GM19099 (cell line): ENCODE data around the gene EXOC7.

Experiments
- POLR2A ChIP-seq: IDR thresholded peaks from 3 replicates; pipeline ENCODE4 v1.6.1; 2011; ENCODE audit warnings: low read depth; ENCODE audit not compliant: insufficient read length; ENCODE audit errors: extremely low read depth

The EXOC7 gene

DNA sequence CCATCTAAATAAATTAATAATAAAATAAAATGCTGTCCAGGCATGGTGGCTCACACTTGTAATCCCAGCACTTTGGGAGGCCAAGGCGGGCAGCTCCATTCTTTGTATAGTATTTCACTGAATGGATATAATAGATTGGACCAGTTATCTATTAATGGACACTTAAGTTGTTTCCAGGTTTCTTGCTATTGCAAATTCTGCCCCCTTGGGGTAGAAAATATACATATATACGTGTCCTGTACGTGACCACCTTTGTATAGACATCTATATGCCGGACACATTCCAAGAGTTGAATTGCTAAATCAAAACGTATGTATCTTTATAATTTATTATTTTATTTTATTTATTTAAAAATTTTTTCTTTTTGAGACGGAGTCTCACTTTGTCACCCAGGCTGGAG lies 3.9 kb upstream of the EXOC7 start:
- no peak for TF ChIP-seq POLR2A

DNA sequence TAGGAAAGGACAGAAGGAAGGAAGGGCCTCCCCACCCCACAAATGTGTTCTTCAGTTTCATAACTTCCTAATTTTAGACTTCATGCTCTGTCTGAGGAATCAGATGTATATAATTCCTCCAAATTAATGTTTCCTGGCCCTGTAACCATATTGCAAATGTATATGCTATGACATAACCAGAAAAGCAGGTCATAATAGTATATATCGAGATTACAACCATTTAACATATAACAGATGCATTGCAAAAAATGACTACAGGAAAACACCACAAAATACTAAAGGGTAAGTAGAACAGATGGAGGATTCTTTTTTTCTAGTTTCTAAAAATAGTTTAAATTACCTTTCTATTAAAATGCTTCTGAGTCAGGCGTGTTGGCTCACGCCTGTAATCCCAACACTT lies 3.1 kb upstream of the EXOC7 start:
- TF ChIP-seq POLR2A = no peak

DNA sequence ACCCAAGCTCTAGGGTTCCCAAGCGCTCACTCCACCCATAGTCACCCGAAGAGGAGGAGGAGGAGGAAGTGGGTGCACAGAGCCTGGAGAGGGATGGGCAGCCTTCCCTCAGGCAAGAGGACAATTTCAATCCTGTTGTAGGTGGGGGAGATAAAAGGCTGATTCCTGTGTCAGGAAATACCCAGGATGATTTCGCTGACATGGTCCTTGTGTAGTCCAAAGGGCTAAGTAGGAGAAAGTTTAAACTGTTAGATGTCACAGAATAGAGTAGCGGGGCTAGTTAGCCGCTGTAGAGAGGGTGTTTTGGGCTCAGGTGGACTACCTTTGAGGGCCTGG lies 1.3 kb upstream of the EXOC7 start:
- TF ChIP-seq POLR2A = no peak

DNA sequence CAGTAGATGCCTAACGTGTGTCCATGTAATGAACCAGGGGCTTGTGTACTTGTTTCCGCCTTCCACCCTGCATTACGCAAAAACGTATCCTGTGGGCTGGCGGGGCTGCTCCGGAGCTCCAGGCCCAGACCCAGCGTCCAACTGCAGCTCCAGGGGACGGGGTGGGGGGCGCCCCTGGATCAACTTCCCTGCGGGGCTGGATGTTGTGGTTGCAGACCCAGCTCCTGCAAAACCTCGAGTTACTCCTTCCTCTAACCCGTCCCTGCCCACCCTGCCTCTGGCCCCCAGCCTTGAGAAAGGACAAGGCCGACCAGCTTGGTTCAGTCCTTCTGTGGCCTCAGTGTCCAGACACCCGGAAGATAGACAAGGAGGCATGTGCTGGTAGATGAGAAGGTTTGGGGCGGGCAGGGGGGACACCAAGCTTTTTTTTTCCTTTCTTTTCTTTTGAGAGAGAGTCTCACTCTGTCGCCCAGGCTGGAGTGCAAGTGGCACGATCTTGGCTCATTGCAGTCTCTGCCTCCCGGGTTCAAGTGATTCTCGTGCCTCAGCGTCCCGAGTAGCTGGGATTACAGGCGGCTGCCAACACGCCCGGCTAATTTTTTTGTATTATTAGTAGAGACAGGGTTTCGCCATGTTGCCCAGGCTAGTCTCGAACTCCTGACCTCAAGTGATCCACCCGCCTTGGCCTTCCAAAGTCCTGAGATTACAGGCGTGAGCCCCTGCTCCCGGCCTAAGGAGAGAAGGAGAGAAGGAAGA lies 731 bp upstream of the EXOC7 start:
- TF ChIP-seq POLR2A = no peak

DNA sequence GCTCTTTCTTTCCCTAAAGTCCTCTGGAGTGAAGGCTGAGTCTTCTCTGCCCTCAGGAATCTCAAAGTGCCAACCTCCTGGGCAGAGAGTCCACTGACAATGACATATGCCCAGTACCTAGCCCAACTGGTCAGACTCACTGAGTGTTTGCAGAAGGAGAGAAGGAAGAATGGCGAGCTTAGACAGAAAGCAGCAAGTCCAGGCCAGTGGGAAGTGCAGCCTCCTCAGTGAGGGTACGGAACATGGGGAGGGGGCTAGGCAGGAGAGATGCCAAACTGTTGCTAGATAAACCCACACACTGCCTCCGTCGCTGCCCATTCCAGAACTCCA lies 678 bp downstream of the EXOC7 start:
- TF ChIP-seq POLR2A = no peak

DNA sequence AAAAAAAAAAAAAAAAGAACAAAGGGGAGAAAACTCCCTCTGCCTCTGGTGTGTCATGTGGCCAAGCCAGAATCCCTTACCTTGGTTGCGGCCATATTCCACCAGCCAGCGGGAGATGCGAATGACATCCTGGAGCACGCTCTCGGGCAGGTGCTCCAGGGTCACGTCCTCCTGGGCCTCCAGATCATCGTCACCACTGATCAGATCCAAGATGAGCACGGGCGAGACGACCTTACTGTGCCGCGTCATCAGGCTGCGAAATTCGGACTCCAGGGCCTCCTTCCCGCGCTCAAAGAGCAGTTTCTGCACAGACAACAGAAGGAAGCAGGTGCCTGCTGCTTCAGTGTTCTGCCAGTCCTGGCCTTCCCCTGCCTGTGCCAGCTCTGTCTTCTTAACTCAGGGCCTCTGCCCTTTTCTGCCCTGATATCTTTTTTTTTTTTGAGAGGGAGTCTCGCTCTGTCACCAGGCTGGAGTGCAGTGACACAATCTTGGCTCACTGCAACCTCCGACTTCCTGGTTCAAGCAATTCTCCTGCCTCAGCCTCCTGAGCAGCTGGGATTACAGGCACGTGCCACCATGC lies 5.8 kb downstream of the EXOC7 start:
- no peak for TF ChIP-seq POLR2A

DNA sequence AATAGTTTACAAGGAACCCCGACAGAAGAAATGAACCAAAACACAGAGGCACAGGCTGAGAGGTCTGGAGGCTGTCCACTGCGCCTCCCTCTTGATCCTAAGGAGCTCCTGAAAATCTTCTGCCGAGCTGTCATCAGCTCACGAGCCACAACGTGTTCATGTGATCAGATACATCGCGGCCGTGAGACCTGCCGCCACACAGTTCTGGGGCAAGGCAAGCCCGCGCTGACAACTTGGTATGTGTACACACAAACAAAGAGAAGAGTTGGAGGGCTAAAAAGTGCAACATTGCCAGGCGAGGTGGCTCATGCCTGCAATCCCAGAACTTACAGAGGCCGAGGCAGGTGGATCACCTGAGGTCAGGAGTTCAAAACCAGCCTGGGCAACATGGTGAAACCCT lies 7.6 kb downstream of the EXOC7 start:
- TF ChIP-seq POLR2A = no peak

DNA sequence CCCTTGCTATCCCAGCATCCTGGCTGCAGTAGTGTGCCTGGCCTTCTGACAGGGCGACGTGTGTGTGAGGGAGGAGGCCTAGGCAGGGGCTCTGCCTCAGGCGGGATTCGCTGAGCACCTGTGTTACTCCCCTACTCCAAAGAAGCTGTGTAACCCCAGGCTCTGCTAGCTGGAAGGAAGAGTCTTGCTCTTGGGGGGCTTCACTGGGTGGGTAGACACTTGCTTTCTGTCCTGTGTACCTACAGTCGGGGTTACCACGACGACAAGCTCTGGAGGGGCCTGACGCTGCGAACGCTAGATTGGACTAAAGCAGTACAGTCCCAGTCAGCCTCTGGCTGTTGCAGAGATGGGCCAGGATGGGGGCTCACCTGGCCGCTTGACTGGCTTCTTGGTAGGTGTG lies 9.5 kb downstream of the EXOC7 start:
- no peak for TF ChIP-seq POLR2A

DNA sequence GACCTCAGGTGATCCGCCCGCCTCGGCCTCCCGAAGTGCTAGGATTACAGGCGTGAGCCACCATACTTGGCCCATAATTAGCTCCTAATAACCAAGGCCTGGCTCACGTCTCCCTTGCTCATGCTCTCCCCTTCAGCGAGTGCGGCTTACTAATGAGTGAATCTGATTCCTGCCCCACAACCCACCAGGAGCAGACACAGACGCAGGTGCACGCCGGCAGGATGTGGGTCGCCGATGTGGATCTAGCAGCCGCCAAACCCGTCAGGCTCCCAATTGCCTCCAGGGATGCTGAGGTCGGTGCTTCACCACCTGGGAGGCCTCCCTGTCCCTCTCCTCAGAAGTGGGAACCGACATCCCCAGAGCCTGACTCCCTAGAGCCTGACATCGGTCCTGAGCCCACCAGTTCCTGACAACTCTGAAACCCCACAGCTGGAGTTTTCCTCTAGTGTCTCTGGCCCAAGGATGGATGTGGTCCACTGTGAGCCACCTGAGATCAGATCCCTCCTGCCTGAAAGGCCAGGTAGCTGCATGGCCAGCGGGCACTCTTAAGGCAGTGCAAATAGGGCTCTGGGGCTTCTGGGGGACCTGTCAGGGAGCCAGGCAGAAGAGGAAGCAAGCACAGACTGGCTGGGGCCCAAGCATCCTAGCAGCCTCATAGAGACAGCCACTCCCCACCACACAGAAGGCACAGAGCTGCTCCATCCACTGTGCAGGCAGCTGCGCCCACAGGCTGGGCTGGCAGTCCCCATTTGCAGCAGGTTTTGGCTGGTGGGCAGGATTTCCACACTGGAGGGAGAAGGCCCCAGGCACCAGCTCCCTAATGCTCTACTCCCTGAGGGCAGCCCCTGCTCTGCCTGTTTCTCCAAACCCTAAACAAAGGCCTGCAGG lies 10.8 kb downstream of the EXOC7 start:
- TF ChIP-seq POLR2A = no peak

DNA sequence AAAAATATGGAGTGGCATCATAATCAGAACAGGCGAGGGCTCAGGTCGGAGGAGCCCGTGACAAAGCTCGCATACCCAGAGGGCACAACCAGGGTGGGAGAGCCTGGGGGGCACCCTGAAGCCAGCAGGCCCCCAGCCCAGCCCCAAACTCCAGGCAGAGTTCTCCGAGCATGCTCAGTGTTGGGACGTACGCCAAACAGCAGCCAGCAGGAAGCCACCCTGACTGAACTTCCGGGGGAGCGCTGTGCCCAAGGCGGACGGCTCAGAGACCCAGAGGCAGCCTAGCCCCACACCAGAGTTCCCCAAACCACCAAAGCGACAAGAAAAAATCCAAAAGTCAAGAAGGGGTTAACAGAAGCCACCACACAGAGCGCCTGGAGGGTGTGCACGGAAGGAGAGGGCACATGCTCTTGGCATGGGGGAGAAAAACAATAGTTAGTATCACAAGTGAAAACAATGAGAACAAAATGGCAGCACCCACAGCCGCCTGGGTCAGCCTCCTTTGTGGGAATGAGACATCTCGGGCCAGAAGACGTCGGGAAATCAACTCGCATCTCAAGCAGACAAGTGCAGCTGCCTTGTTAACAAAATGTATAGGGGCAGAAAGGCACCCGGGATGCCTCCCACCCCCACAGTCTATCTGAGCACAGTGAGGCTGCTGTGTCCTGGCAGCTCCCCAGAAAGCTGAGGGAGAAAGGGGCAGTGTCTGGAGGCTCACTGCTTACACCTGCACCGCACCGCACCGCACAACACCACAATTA lies 11.9 kb downstream of the EXOC7 start:
- no peak for TF ChIP-seq POLR2A

DNA sequence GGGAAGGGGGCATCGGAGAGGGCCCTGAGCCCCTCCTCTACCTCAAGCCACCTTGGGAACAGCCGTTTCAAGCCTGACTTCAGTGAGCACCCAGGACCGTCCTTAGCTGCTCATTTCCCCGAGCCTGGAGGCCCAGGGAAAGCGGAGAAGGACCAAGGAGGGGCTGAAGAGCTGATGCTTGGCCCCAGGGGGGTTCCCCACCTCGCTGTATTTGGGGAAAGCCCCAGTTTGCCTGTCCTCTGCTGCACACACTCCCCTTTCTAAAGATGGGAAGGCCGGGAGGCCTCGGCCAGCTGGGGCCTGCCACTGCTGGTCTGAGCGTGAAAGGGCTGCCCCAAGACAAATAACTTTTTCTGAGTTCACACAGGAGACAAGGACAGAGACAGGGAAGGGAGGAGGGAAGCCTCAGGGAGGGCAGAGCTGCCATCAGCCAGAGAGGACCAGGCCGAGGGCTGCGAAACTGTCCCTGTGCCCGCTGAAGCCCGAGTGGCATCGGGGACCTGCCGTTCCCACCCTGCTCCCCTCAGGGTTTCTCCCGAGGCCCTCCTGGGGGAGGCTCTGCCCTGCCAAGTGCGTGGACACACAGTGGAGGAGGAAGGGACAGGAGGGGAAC lies 13.0 kb downstream of the EXOC7 start:
- TF ChIP-seq POLR2A = no peak

DNA sequence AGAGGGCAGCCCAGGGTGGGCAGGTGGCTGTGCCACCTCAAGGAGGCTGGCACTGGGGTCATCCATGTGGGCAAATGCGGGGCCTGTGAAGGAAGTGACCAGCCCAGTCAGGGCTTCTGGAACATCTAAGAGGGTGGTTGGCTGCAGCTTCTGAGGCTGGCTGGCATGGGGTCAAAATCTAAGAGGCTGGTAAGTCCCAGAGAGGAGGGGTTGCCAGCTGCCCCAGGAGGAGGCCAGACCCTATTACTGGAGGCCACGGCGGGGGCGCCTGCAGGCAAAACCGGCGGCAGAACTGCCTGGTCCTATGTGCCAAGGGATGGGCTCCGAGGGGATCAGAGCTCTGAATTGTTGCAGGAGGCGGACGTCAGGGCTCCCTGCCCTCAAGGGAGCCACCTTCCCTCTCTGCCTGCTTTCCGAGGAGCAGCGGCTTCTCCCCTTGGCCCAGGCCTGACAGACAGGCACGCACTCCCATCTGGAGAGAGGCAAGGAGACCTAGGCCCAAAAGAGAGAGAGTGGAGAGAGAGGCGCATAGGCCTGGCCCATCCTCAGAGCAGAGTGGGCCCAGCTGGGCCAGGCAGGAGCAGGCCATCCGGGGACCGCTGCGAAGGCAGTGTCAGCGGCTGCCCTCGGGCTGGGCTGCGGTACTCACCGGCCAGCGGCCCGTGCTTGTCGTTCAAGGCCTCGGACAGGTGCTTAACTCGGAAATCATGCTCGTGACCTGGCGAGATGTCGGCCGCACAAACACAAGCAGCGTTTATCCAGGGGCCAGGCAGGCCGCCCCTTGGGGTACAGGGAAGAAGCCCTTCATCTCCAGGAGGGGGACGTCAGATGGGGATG lies 13.7 kb downstream of the EXOC7 start:
- no peak for TF ChIP-seq POLR2A

DNA sequence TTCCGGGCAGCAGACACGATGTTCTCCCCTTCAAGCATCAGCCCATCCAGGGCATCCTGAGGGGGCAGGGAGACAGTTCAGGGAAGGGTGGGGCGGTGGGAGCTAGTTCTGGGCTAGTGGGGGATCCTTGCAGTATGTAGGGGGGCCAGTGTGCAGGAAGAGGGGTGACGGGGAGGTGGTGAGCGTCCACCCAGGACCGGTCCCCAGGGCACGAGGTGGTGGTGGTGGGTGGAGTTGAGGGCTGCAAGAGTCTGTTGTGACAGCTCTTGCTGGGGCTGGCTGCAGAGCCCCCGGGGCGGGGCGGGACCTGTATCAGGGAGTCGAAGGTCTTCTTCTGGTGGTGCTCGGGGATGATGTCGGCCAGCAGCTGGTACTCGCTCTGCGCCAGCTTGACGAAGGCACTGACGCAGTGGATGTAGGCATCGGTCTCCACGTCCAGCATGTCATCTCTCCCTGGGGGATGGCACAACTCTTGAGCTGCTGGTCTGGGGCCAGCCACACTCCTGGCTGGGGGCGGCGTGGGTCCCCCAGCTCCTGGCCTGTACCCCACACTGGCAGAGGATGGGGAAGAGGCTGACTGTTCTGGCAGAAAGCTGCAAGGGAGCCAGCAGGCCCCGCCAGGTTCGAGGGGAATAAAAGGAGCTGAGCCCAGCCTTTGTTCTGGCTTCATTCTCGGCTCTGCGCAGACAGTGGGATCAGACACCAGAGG lies 14.6 kb downstream of the EXOC7 start:
- no peak for TF ChIP-seq POLR2A
